Spinal cord (tissue), 10 donors: Measurements from ENCODE around the gene SLC7A8. TPM values are rescaled to one million over a fixed set of nuclear protein-coding genes. Genes with fewer than 3 reads are reported as not detected.

ENCODE experiments used
- DNase-seq, 6 donors: peaks; one replicate each; pipeline versions ENCODE4 v3.0.0 to v3.0.0-alpha.2; 2013 to 2015; ENCODE audit warnings: low spot score in 6 of 6, low read depth in 4 of 6
- H3K27ac ChIP-seq: one replicate; pipeline ENCODE4 v1.5.1; 2013; ENCODE audit warnings: low read depth, low read length, control low read depth
- H3K27me3 ChIP-seq: one replicate; pipeline ENCODE4 v1.6.1; 2013; ENCODE audit warnings: low read length; ENCODE audit not compliant: control insufficient read depth, insufficient read depth
- H3K36me3 ChIP-seq: one replicate; pipeline ENCODE4 v1.6.1; 2013; ENCODE audit warnings: low read length; ENCODE audit not compliant: control insufficient read depth, insufficient read depth
- H3K4me1 ChIP-seq: one replicate; pipeline ENCODE4 v1.6.1; 2013; ENCODE audit warnings: low read length; ENCODE audit not compliant: control insufficient read depth, insufficient read depth
- H3K4me3 ChIP-seq: one replicate; pipeline ENCODE4 v1.5.1; 2013; ENCODE audit warnings: low read depth, low read length, control low read depth
- H3K9me3 ChIP-seq: one replicate; pipeline ENCODE4 v1.6.1; 2013; ENCODE audit warnings: low read length; ENCODE audit not compliant: control insufficient read depth, insufficient read depth
- WGBS: methylation state at CpG from one replicate; pipeline ENCODE4 v1.1.5; 2013; ENCODE audit warnings: missing lambda C conversion rate; ENCODE audit not compliant: insufficient coverage; 5-methylcytosine and 5-hydroxymethylcytosine counted together
- polyA plus RNA-seq, 2 donors: library from polyadenylated mRNA; unstranded; fragments of 120-200 nt; gene quantifications; one replicate each; pipeline ENCODE4 v1.2.1, GENCODE V29; 2013; ENCODE audit not compliant: insufficient read length in 2 of 2
- total RNA-seq, 2 donors: library from RNA; depleted of rRNA in 1 of 2; stranded (reverse); fragments of 120-200 nt in 1 of 2; fragments of >200 nt in 1 of 2; gene quantifications; one replicate each; pipeline versions ENCODE4 v1.2.3 to v1.2.4, GENCODE V29; 2013 to 2014
- donor health status: healthy.

SLC7A8 gene
- total and polyA plus RNA-seq, 4 donors = 8.6 to 18.9 (median 17.2) TPM

DNA sequence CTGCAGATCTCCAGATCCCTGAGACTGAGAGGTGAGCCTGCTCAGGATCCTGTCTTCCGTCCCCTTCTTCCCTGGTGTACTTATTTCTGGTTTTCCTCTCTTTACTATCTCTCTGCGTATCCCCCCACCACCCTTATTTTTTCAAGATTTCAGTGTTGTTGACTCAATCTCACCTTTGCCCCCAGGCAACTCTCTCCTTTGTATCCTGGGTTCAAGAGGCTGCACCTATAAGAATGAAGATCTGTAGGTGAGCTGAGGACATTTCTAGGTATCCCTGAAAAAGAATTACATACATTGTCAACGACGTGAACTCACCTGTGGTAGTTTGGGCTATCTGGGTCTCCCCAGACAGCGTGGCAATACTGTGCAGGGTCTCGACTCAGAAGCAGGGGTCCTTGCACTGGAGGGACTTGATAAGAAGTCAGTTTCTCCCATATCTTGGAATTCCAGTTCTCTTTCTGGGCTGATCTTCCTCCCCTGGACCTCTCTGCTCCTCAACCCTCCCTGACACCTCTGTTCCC, 79.3 kb downstream of the SLC7A8 start:
- no peaks in the 10 kb centered on the region for H3K36me3 ChIP-seq
- H3K4me1 ChIP-seq = peaks cover 3% of the 10 kb centered on the region
- DNase-seq = no peak
- H3K27me3 ChIP-seq = peaks cover 3% of the 10 kb centered on the region
- H3K9me3 ChIP-seq = no peaks in the 10 kb centered on the region
- H3K27ac ChIP-seq = no peak overlapping the region
- 80% methylated on average over 3 of the region's 6 CpGs for WGBS
- H3K4me3 ChIP-seq = no peak overlapping the region

GRCh38 chr14:23103581-23103980, 79.9 kb downstream of the SLC7A8 start:
- Histone ChIP-seq H3K27me3 (peaks cover 3% of the 10 kb centered on the region), H3K36me3 (no peaks in the 10 kb centered on the region), H3K4me3 (no peak overlapping the region), H3K9me3 (no peaks in the 10 kb centered on the region), H3K4me1 (peaks cover 3% of the 10 kb centered on the region), H3K27ac (no peak overlapping the region)
- WGBS = 87% methylated on average over 4 of the region's 4 CpGs
- no peak for DNase-seq

GRCh38 chr14:23102801-23103200, 80.7 kb downstream of the SLC7A8 start:
- 59% methylated on average over 2 of the region's 2 CpGs for WGBS

DNA sequence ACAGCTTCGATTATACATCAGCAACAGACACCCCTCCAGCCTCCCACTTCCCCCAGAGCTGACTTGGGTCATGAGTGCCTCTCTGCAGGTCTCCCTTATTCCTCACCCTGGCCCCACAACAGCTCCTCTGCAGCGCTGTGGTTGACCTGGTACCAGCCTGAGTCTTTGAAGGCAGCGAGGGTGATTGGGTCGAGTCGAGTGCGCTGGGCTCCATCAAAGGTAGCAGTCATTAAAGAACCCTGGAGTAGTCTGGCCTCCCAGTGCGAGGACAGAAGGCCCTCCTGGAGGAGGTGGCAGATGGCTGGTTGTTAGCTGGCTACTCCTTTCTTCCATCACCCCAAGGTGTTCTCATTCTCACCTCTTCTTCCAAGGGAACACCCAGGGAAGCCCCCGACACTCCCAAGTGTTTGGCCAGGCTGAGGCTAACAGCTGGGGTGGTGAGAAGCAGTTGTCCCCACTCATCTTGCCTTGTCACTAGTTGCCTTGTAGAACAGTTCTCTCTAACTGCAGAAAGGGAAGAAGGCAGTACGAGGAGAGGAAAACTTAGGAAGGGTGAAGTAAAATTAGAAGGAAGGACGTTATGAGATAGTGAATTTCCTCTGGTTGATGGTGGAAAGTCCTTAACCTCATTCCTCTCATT, 81.4 kb downstream of the SLC7A8 start:
- WGBS = 83% methylated on average over 3 of the region's 10 CpGs
- Histone ChIP-seq H3K27ac (no peak overlapping the region), H3K4me3 (no peak overlapping the region), H3K36me3 (no peaks in the 10 kb centered on the region), H3K4me1 (peaks cover 3% of the 10 kb centered on the region), H3K9me3 (no peaks in the 10 kb centered on the region), H3K27me3 (peaks cover 3% of the 10 kb centered on the region)
- no peak for DNase-seq

More at GRCh38 chr14:23102801-23103200, 80.7 kb downstream of the SLC7A8 start:
- peaks cover 3% of the 10 kb centered on the region for H3K4me1 ChIP-seq
- H3K27me3 ChIP-seq = peaks cover 3% of the 10 kb centered on the region
- no peaks in the 10 kb centered on the region for H3K9me3 ChIP-seq
- no peak for DNase-seq
- H3K36me3 ChIP-seq = no peaks in the 10 kb centered on the region
- no peak overlapping the region for H3K4me3 ChIP-seq
- no peak overlapping the region for H3K27ac ChIP-seq

DNA sequence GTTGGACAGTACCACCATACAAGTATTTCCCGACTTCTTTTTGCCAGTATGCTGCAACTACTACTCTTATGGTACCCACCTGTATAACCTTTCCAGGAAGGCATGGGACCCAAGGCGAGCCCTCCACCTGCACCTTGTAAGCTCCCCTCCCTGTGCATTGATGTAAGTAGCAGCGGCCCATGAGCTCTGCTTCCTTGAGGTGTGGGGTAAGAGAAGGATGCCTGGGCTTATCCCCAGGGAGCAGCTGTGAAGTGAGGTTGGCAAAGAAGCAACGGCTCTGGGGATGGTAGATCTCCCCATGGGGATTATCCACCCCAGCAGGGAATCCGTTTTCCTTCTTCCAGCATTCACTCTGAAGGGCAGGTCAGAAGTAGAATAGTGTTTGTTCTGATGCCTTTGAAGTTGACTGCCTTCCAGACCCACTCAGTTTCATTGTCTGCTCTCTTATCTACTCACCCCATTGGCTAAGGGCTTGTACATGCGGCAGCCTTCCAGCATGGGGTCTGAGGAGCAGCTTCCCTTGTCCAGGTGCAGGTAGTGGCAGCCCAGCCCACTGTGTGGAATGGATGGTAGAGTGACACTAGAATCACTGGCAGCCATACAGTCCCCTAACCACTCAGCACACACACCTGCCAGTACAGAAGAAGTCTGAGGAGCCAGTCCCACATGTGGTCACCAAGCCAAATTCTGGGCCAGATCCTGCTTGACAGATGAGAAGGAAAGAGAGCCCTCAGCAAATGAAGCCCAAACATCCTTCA, 82.1 kb downstream of the SLC7A8 start:
- Histone ChIP-seq H3K36me3 (no peaks in the 10 kb centered on the region), H3K9me3 (no peaks in the 10 kb centered on the region), H3K4me1 (peaks cover 7% of the 10 kb centered on the region), H3K4me3 (no peak overlapping the region), H3K27me3 (peaks cover 3% of the 10 kb centered on the region), H3K27ac (no peak overlapping the region)
- DNase-seq = no peak
- WGBS = 100% methylated on average over 1 of the region's 6 CpGs

DNA sequence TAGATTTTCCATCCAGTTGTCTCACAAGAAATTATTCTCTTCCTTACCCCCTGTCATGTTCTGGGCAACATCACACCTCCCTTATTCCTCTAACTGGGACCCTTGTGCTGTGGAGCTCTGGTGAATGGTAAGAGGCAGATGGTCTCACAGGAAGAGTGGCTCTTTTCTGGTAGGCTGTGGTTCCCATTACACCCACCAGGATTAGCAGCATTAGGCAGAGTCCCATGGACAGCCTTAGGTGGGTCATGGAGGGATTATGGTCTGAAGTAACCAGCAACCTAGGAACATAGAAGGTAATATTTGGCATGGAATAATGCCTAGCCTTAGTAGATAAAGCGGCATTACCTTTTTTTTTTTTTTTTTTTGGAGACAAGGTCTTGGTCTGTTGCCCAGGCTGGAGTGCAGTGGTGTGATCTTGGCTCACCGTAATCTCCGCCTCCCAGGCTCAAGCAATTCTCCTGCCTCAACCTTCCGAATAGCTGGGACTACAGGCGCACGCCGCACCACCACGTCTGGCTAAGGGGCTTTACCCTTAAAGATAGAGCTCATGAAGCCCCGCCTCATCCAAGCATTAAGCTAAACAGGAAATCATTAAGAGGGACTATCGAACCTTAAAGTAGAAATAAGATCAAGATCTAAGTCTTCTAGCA, 84.1 kb downstream of the SLC7A8 start:
- H3K36me3 ChIP-seq = no peaks in the 10 kb centered on the region

DNA sequence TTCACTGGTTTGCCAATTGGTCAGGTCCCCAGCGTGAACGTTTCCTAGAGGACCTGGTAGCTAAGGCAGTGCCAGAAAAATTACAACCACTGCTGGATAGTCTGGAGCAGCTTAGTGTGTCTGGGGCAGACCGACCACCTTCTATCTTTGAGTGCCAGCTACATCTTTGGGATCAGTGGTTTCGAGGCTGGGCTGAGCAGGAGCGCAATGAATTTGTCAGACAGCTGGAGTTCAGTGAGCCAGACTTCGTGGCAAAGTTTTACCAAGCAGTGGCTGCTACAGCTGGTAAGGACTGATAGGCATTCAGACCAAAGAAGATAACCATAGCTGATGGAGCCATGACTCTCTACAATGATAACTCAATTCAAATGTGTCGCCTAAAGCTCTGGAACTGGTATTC, 85.7 kb downstream of the SLC7A8 start:
- Histone ChIP-seq H3K4me3 (no peak overlapping the region), H3K4me1 (peaks cover 9% of the 10 kb centered on the region), H3K27ac (no peak overlapping the region), H3K9me3 (no peaks in the 10 kb centered on the region), H3K27me3 (no peaks in the 10 kb centered on the region), H3K36me3 (no peaks in the 10 kb centered on the region)
- DNase-seq = no peak
- 82% methylated on average over 7 of the region's 7 CpGs for WGBS

More for the DNA sequence above, 84.1 kb downstream of the SLC7A8 start:
- Histone ChIP-seq H3K27me3 (no peaks in the 10 kb centered on the region), H3K4me3 (no peak overlapping the region), H3K27ac (no peak overlapping the region), H3K4me1 (peaks cover 9% of the 10 kb centered on the region), H3K9me3 (no peaks in the 10 kb centered on the region)
- no peak for DNase-seq
- 98% methylated on average over 8 of the region's 10 CpGs for WGBS

GRCh38 chr14:23095196-23096108, 88.0 kb downstream of the SLC7A8 start, which contains the start of gene C14orf119:
Gene C14orf119, plus strand, starts transcription at chr14:23095505. Its CDS starts 2,154 bp downstream, at chr14:23097659.
- Histone ChIP-seq H3K9me3 (no peaks in the 10 kb centered on the region), H3K4me3 (peak within 1 kb of the TSS; percentile 99), H3K27me3 (no peaks in the 10 kb centered on the region), H3K27ac (peak within 1 kb of the TSS; percentile 99), H3K4me1 (peaks cover 9% of the 10 kb centered on the region), H3K36me3 (peaks cover 11% of the 10 kb centered on the region)
- WGBS = 0% methylated on average over 45 of the region's 46 CpGs
- peak in 5 of 6 donors; percentile 99 to 100 (median 100) for DNase-seq
